NCI-H748 (cell line): Measurements from ENCODE around the gene TMEM223.
"Not testable (repeated sequence)": the region's sequence is repeated elsewhere in the genome, so short reads cannot be mapped to it uniquely, and the experiment has no call there.

Experiments used
- DNase-seq: peaks from one replicate; lab custom pipeline; 2025; ENCODE audit not compliant: unreplicated experiment; lab: John Stamatoyannopoulos, UW

Gene TMEM223

GRCh38 chr11:62753736-62754603 is 37.8 kb downstream of the TMEM223 start, which contains the start of gene ZBTB3:
Gene ZBTB3 (minus strand): TSS chr11:62754160. CDS start chr11:62753664, 496 bp downstream.
- peak; percentile 99 for DNase-seq

GRCh38 chr11:62752994-62753735 is 38.6 kb downstream of the TMEM223 start:
- no peak for DNase-seq

GRCh38 chr11:62752177-62752785 is 39.5 kb downstream of the TMEM223 start:
- DNase-seq = no peak

- DNase-seq = not testable (repeated sequence)
Observed at GRCh38 chr11:62749931-62750330, 41.9 kb downstream of the TMEM223 start.

GRCh38 chr11:62747475-62748160 is 44.2 kb downstream of the TMEM223 start:
- no peak for DNase-seq
